HG03064 (cell line): ENCODE measurements around the gene ESRP2.

Experiments
- ATAC-seq: cut with Tn5 transposase; IDR thresholded peaks from one replicate; pipeline ENCODE4 v1.9.1; 2021; ENCODE audit warnings: low read depth; ENCODE audit not compliant: unreplicated experiment

ESRP2 gene

GRCh38 chr16:68242926-68243858 is 7.3 kb upstream of the ESRP2 start:
- ATAC-seq, result no peak

- ATAC-seq, result no peak
These were observed 6.2 kb upstream of the ESRP2 start for GRCh38 chr16:68242085-68242484.

- ATAC-seq, result no peak
These were observed 2.1 kb upstream of the ESRP2 start for GRCh38 chr16:68238029-68238345.

GRCh38 chr16:68237243-68238028 is 1.5 kb upstream of the ESRP2 start:
- ATAC-seq, result peak; percentile 74

- no peak for ATAC-seq
These were observed 907 bp upstream of the ESRP2 start for GRCh38 chr16:68236826-68237242.

GRCh38 chr16:68236137-68236825 is 354 bp upstream of the ESRP2 start:
- ATAC-seq, result no peak

GRCh38 chr16:68235108-68235886 is 630 bp downstream of the ESRP2 start:
- ATAC-seq, result no peak

- no peak for ATAC-seq
These were observed 1.5 kb downstream of the ESRP2 start for GRCh38 chr16:68234188-68235107.

- ATAC-seq, result no peak
These were observed 2.1 kb downstream of the ESRP2 start for GRCh38 chr16:68233835-68234187.

GRCh38 chr16:68233085-68233834 is 2.7 kb downstream of the ESRP2 start:
- no peak for ATAC-seq

- no peak for ATAC-seq
These were observed 3.6 kb downstream of the ESRP2 start for GRCh38 chr16:68232335-68232734.

- no peak for ATAC-seq
These were observed 4.4 kb downstream of the ESRP2 start for GRCh38 chr16:68231384-68232136.

GRCh38 chr16:68230956-68231355 is 5.0 kb downstream of the ESRP2 start:
- ATAC-seq, result no peak

GRCh38 chr16:68230176-68230571 is 5.8 kb downstream of the ESRP2 start:
- ATAC-seq, result no peak

GRCh38 chr16:68229431-68230175 is 6.3 kb downstream of the ESRP2 start:
- no peak for ATAC-seq

- ATAC-seq, result no peak
These were observed 7.3 kb downstream of the ESRP2 start for GRCh38 chr16:68228652-68229051.

- no peak for ATAC-seq
These were observed 7.9 kb downstream of the ESRP2 start for GRCh38 chr16:68227850-68228553.
